ENCODE results near the gene CADM4. TPM values are rescaled to one million over a fixed set of nuclear protein-coding genes. Genes with fewer than 3 reads are reported as not detected.
A peak's percentile ranks its signal among the peaks of the same experiment; 100 is the strongest.

CADM4 gene
- total RNA-seq, 2 donors from 2014 or later, result 2.3 to 5.8 TPM

- H3K9ac ChIP-seq (ENCODE audit: low read depth in 2 of 2, low read length in 2 of 2), result peak within 1 kb of the TSS; percentile 87 to 96
- H3K27me3 ChIP-seq, result no peaks in the 10 kb centered on the region
- H3K9me3 ChIP-seq, result no peaks in the 10 kb centered on the region
- no peaks in the 10 kb centered on the region for H3K4me1 ChIP-seq
- peak; percentile 84 for DNase-seq
- no peaks in the 10 kb centered on the region for H3K36me3 ChIP-seq
- H3K27ac ChIP-seq, result peak within 1 kb of the TSS; percentile 94
- intact Hi-C loops (cut with DNase I), result no loop called here
- TF ChIP-seq CTCF (IDR thresholded peaks at IDR 0.05), result no peak
- peak within 1 kb of the TSS; percentile 94 for H3K4me3 ChIP-seq
Observed at GRCh38 chr19:43619262-43620060, 20.2 kb downstream of the CADM4 start, which contains the start of gene ZNF428. ZNF428 (minus strand) TSS chr19:43619629; CDS start chr19:43614304, 5,325 bp downstream.

GRCh38 chr19:43618921-43619261 is 20.8 kb downstream of the CADM4 start:
- Histone ChIP-seq H3K27ac (peak overlapping the region; percentile 94), H3K9ac (ENCODE audit: low read depth in 2 of 2, low read length in 2 of 2) (peak overlapping the region; percentile 87 to 96), H3K4me3 (peak overlapping the region; percentile 94), H3K36me3 (no peaks in the 10 kb centered on the region), H3K27me3 (no peaks in the 10 kb centered on the region), H3K9me3 (no peaks in the 10 kb centered on the region), H3K4me1 (no peaks in the 10 kb centered on the region)
- no peak for TF ChIP-seq CTCF (IDR thresholded peaks at IDR 0.05)
- intact Hi-C loops (cut with DNase I), result no loop called here
- peak; percentile 65 for DNase-seq

- no peaks in the 10 kb centered on the region for H3K27me3 ChIP-seq
- intact Hi-C loops (cut with DNase I), result no loop called here
- no peaks in the 10 kb centered on the region for H3K9me3 ChIP-seq
- no peaks in the 10 kb centered on the region for H3K36me3 ChIP-seq
- DNase-seq, result no peak
- no peak for TF ChIP-seq CTCF (IDR thresholded peaks at IDR 0.05)
- no peaks in the 10 kb centered on the region for H3K4me1 ChIP-seq
- no peak overlapping the region for H3K4me3 ChIP-seq
- H3K9ac ChIP-seq (ENCODE audit: low read depth in 2 of 2, low read length in 2 of 2), result no peak overlapping the region
- H3K27ac ChIP-seq, result no peak overlapping the region
Observed at GRCh38 chr19:43616954-43617353, 22.7 kb downstream of the CADM4 start.

- TF ChIP-seq CTCF (IDR thresholded peaks at IDR 0.05), result no peak
- Histone ChIP-seq H3K9ac (ENCODE audit: low read depth in 2 of 2, low read length in 2 of 2) (no peak overlapping the region), H3K27me3 (no peaks in the 10 kb centered on the region), H3K36me3 (no peaks in the 10 kb centered on the region), H3K4me3 (no peak overlapping the region), H3K9me3 (no peaks in the 10 kb centered on the region), H3K4me1 (no peaks in the 10 kb centered on the region), H3K27ac (no peak overlapping the region)
- intact Hi-C loops (cut with DNase I), result no loop called here
- DNase-seq, result no peak
Observed at GRCh38 chr19:43616306-43616705, 23.3 kb downstream of the CADM4 start.

GRCh38 chr19:43612374-43612773 is 27.3 kb downstream of the CADM4 start:
- no peaks in the 10 kb centered on the region for H3K4me1 ChIP-seq
- no peak overlapping the region for H3K9ac ChIP-seq (ENCODE audit: low read depth in 2 of 2, low read length in 2 of 2)
- H3K27me3 ChIP-seq, result no peaks in the 10 kb centered on the region
- H3K9me3 ChIP-seq, result no peaks in the 10 kb centered on the region
- H3K27ac ChIP-seq, result no peak overlapping the region
- H3K4me3 ChIP-seq, result no peak overlapping the region
- no peak for TF ChIP-seq CTCF (IDR thresholded peaks at IDR 0.05)
- no peak for DNase-seq
- no peaks in the 10 kb centered on the region for H3K36me3 ChIP-seq
- intact Hi-C loops (cut with DNase I), result no loop called here
